HG03039 (cell line): Measurements from ENCODE around the gene SBF1.

Source experiments
- ATAC-seq: cut with Tn5 transposase; IDR thresholded peaks from one replicate; pipeline ENCODE4 v1.9.1; 2021; ENCODE audit warnings: mild to moderate bottlenecking, moderate library complexity; ENCODE audit not compliant: unreplicated experiment

The SBF1 gene

DNA sequence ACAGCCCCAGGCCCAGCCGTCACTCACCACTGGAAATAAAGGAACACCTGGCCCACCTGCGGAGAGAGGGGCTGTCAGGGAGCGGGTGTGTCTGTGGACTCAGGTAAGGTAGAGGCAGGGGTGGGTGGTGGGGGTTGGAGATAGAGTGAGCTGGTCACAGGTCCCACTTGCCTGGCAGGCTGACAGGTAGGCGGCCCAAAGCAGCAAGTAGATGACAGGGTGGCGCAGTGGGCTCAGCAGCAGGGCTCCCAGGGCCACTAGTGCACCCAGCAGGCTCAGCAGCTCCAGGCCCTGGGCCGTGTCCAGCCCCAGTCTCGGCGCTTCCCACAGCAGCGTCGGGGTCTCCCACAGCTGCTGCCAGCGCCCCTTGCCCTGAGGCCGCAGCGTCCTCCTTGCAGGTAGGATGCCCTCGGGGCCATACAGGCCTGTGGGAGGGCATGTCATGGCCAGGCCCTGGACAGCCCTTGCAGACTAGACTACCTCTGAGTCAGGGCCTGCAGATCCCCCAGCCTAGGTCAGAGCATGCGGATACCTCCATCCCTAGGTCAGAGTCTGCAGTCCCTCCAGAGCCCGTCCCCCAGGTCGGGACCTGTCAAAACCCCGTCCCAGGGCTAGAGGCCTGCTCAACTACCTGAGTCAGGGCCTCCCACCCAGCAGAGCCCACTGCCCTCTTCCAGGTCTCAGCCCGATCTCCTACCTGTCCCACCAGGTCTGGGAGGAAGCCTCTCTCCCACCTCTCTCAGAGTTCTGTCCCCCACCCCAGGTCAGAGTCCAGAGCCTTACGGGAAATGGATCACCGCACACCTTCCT, 32.0 kb upstream of the SBF1 start:
- ATAC-seq: peak; percentile 2

GRCh38 chr22:50505776-50506610, 31.2 kb upstream of the SBF1 start:
- no peak for ATAC-seq

- no peak for ATAC-seq
Observed at GRCh38 chr22:50505276-50505775, 30.5 kb upstream of the SBF1 start.

- ATAC-seq: no peak
Observed at GRCh38 chr22:50504369-50505211, 29.8 kb upstream of the SBF1 start.

- no peak for ATAC-seq
Observed at GRCh38 chr22:50503475-50504145, 28.8 kb upstream of the SBF1 start.

DNA sequence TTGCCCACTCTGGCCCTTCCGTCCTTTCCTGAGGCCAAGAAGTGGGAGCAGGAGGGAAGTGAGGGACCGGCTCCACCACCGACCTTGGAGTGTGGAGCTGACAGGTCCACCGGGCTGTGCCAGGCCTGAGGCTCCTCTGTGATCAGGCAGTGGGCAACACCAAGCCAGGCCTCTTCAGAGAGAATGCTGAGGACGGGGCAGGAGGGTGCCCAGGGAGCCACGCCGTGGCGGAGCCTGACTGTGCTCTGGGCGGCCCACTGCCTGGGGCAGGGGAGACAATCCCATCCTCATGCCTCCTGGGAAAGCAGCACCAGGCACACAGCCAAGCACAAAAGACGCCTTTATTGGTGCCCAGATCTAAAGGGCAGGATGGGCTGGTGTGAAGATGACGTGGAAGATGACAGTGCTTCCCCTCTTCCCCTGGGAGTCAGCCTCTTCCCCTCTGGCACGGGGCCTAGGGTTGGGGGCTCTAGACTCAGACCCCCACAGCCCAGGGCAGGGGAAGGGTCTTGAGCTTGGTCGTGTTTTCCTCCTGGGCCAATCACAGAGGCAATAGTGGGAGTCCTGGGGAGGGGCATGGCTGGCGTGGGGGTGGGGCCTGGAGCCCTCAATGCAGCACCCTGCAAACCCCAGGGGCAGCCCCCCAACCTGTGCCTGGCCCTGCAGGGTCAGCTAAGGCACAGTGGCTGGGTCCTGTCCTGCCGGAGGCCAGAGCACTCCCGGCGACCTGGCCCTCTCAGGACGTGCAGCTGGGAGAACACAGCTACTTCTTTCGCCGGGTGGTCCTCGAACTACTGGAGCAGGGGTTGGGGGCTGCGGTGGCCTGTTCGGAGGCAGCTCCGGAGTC, 28.0 kb upstream of the SBF1 start:
- no peak for ATAC-seq

GRCh38 chr22:50502096-50502495, 27.3 kb upstream of the SBF1 start:
- ATAC-seq: no peak

DNA sequence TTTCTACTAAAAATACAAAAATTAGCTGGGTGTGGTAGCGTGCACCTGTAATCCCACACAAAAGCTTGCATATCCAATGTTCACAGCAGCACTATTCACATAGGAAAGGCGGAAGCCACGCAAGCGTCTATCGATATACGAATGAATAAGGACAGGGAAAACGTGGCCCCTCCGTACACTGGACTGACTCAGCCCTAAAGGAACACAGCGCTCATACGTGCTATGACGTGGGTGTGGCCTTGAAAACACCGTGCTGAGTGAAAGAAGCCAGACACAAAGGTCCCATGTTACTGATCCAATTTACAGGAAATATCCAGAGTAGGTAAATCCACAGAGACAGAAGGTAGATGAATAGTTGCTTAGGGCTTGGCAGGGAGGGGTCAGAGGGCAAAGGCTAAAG, 25.6 kb upstream of the SBF1 start:
- ATAC-seq: no peak

- ATAC-seq: no peak
Observed at GRCh38 chr22:50498322-50498890, 23.6 kb upstream of the SBF1 start.

GRCh38 chr22:50497093-50497492, 22.3 kb upstream of the SBF1 start:
- no peak for ATAC-seq

- ATAC-seq: no peak
Observed at GRCh38 chr22:50490531-50491308, 15.9 kb upstream of the SBF1 start.

DNA sequence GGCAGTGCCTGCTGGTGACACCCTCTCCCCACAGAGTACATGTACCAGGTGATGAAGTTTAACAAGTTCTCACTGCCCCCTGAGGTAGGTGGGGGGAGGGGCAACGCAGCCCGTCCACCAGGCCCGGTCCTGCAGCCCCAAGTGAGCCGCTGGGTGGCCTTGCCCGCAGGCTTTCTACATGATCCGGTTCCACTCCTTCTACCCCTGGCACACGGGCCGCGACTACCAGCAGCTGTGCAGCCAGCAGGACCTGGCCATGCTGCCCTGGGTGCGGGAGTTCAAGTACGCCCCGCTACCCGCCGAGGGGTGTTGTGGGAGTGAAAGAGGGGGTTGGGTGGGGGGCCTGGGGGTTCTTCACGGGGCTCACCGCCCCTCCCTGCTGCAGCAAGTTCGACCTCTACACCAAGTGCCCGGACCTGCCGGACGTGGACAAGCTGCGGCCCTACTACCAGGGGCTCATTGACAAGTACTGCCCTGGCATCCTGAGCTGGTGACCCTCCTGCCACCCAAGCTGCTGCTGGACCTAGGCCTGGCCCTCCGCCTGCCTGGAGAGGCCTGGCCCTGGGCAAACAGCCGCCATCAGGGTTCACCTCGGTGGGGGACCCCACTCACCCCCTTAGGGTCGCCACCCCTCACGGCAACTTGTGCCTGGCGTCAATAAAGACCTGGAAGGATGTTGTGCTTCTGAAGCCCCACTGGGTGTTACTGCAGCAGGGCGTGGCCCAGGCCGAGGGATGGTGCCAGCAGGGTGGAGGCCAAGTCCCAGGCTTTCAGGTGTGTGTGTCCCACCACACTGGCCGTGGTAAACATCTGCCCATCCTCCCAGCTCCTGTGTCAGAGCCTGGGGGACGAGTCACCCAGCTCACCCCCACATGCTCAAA, 14.8 kb upstream of the SBF1 start:
- ATAC-seq: no peak

GRCh38 chr22:50488886-50489285, 14.1 kb upstream of the SBF1 start:
- ATAC-seq: no peak

- ATAC-seq: no peak
Observed at GRCh38 chr22:50488006-50488677, 13.3 kb upstream of the SBF1 start.

DNA sequence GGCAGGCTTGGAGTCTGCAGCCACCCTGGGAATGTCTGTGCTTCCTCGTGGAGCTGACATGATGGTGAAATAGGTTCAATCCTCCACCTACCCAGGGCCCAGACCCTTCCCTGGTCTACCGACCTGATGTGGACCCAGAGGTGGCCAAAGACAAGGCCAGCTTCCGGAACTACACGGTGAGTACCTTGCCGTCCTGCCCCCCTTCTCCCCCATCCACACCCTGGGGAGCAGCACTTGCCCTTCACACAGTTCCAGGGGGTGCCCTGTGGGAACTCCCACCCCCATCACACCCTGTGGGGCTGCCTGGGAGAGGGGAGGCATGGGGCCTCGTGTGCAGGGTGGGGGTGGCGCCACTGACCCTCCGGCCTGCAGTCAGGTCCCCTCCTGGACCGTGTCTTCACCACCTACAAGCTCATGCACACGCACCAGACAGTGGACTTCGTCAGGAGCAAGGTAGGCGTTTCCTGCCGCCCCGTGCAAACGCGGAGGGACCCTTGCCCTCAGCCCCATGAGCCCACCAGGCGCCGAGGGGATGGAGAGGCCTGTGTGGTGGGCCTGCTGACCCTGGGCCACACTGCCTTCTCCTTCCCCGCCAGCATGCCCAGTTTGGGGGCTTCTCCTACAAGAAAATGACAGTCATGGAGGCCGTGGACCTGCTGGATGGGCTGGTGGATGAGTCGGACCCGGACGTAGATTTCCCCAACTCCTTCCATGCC, 12.6 kb upstream of the SBF1 start:
- ATAC-seq: no peak

GRCh38 chr22:50486561-50487289, 11.9 kb upstream of the SBF1 start, which contains the start of gene MIOX:
TSS of gene MIOX (plus strand) at chr22:50486859. CDS start at chr22:50486898, 39 bp downstream.
- ATAC-seq: no peak
